ENCODE data around the gene WDR76. TPM values are rescaled to one million over a fixed set of nuclear protein-coding genes. Genes with fewer than 3 reads are reported as not detected.

WDR76 gene
- polyA plus RNA-seq, 1 donor, result 4.9 TPM

DNA sequence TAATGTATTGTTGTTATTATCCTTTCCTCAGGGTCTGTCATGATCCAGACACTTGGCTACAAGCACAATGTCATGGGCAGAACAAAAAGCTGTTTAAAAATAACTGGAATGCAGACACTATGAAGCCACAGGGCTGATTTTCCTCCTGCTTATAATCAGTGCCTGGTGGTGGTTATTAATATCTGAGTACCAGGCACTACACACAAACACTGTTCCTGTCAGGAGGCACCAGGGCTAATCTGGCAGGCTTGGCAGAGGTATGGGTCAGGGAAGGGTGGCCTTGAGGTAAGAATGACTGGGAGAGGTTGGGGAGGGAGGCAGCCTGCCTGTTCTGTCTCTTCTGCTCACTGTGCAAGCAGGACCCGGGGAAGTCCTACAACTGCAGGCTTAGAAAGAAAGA lies 67.2 kb downstream of the WDR76 start:
- Histone ChIP-seq H3K9me3 (ENCODE audit: control insufficient read depth, low read depth, low read length) (no peaks in the 10 kb centered on the region), H3K27ac (ENCODE audit: low read length) (no peak overlapping the region), H3K4me3 (ENCODE audit: low read length) (no peak overlapping the region), H3K4me1 (ENCODE audit: control insufficient read depth, insufficient read depth, low read length) (peaks cover 6% of the 10 kb centered on the region), H3K36me3 (ENCODE audit: control insufficient read depth, insufficient read depth, low read length) (no peaks in the 10 kb centered on the region), H3K27me3 (ENCODE audit: control insufficient read depth, insufficient read depth, low read length) (no peaks in the 10 kb centered on the region)
- WGBS (ENCODE audit: insufficient coverage, low lambda C conversion rate), result no CpG with 5 or more reads among the region's 1 CpG
- no peak for DNase-seq

DNA sequence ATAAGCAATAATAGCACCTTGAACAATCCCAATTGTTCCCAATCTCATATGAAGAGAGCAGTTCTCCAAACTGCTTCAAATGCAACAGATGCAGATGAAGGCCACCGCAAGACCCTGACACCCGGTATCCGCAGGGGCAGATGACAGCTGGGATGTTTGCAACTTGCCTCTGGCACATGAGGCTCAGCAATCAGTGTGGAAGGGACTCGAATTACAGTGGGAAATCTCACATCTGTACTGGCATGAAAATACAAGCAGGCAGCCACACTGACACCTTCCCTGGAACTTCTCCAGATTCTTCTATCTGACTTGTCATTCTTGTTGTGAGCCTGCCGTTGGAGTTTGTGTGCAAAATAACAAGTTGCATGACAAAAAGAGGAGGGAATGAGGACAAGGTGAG lies 68.8 kb downstream of the WDR76 start:
- no CpG with 5 or more reads among the region's 5 CpGs for WGBS (ENCODE audit: insufficient coverage, low lambda C conversion rate)
- H3K9me3 ChIP-seq (ENCODE audit: control insufficient read depth, low read depth, low read length), result no peaks in the 10 kb centered on the region
- no peaks in the 10 kb centered on the region for H3K36me3 ChIP-seq (ENCODE audit: control insufficient read depth, insufficient read depth, low read length)
- no peak overlapping the region for H3K27ac ChIP-seq (ENCODE audit: low read length)
- DNase-seq, result no peak
- H3K27me3 ChIP-seq (ENCODE audit: control insufficient read depth, insufficient read depth, low read length), result no peaks in the 10 kb centered on the region
- H3K4me3 ChIP-seq (ENCODE audit: low read length), result no peak overlapping the region
- no peaks in the 10 kb centered on the region for H3K4me1 ChIP-seq (ENCODE audit: control insufficient read depth, insufficient read depth, low read length)

DNA sequence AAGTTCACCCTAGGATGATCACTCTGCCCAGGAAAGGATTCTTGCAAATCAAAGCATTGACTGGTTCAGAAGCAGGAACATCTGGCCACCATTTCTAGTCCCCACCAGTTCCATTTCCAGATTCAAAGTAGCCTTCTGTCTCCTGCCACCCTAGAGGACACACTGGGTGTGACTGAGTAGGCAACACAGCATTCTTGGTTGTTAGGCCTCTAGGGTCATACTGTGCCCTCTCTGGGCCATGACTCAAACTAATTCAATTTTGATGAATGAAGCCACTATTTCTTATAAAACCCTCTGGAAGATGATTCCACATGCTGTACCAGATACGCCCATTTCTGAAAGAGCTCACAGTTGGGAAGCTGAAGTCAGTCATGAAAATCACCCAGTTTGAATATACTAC lies 69.7 kb downstream of the WDR76 start:
- H3K4me3 ChIP-seq (ENCODE audit: low read length), result no peak overlapping the region
- H3K4me1 ChIP-seq (ENCODE audit: control insufficient read depth, insufficient read depth, low read length), result no peaks in the 10 kb centered on the region
- H3K9me3 ChIP-seq (ENCODE audit: control insufficient read depth, low read depth, low read length), result no peaks in the 10 kb centered on the region
- no CpG with 5 or more reads among the region's 1 CpG for WGBS (ENCODE audit: insufficient coverage, low lambda C conversion rate)
- no peak for DNase-seq
- H3K27me3 ChIP-seq (ENCODE audit: control insufficient read depth, insufficient read depth, low read length), result no peaks in the 10 kb centered on the region
- H3K36me3 ChIP-seq (ENCODE audit: control insufficient read depth, insufficient read depth, low read length), result no peaks in the 10 kb centered on the region
- no peak overlapping the region for H3K27ac ChIP-seq (ENCODE audit: low read length)

DNA sequence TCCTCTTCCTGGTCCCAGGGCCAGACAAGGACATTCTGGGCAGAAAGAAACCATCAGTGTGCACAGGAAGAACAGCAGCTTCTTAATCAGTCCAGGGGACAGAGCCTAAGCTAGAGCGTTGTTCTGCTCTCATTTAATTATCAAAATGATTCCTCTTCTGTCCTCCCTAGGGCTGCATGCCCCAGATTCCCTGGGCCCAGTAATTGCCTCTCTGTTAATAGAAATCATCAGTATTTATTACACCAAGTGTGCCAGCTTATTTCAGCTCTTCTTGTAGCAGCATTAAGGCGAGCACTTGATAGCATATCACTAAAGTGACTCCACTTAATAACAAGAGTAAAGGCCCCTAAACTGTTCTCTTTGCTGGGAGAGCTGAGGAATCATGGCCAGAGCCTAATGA lies 72.1 kb downstream of the WDR76 start:
- DNase-seq, result no peak
- Histone ChIP-seq H3K36me3 (ENCODE audit: control insufficient read depth, insufficient read depth, low read length) (no peaks in the 10 kb centered on the region), H3K4me1 (ENCODE audit: control insufficient read depth, insufficient read depth, low read length) (no peaks in the 10 kb centered on the region), H3K9me3 (ENCODE audit: control insufficient read depth, low read depth, low read length) (no peaks in the 10 kb centered on the region), H3K27me3 (ENCODE audit: control insufficient read depth, insufficient read depth, low read length) (no peaks in the 10 kb centered on the region), H3K27ac (ENCODE audit: low read length) (no peak overlapping the region), H3K4me3 (ENCODE audit: low read length) (no peak overlapping the region)
- WGBS (ENCODE audit: insufficient coverage, low lambda C conversion rate), result 100% methylated on average over 1 of the region's 2 CpGs

DNA sequence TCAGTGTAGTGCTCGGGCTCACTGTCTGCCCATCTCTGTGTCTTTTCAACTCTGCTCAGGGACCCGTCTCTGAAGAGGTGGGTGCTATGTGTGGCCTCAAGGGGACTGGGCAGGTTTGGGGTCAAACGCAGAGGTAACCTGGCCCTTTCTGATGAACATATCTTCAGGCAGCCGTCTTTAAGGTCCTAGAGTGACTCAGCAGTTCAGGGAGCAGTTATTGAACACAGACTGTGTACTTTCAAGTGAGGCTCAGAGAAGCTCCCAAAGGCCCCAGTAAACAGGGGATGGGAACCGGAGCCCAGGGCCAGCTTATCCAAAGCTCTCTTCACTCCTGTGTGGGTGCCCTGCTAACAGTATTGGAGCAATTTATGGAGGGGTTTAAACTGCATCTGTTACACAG lies 73.1 kb downstream of the WDR76 start:
- Histone ChIP-seq H3K9me3 (ENCODE audit: control insufficient read depth, low read depth, low read length) (no peaks in the 10 kb centered on the region), H3K4me3 (ENCODE audit: low read length) (no peak overlapping the region), H3K36me3 (ENCODE audit: control insufficient read depth, insufficient read depth, low read length) (no peaks in the 10 kb centered on the region), H3K27ac (ENCODE audit: low read length) (no peak overlapping the region), H3K4me1 (ENCODE audit: control insufficient read depth, insufficient read depth, low read length) (no peaks in the 10 kb centered on the region), H3K27me3 (ENCODE audit: control insufficient read depth, insufficient read depth, low read length) (no peaks in the 10 kb centered on the region)
- DNase-seq, result no peak
- WGBS (ENCODE audit: insufficient coverage, low lambda C conversion rate), result no CpG with 5 or more reads among the region's 5 CpGs

DNA sequence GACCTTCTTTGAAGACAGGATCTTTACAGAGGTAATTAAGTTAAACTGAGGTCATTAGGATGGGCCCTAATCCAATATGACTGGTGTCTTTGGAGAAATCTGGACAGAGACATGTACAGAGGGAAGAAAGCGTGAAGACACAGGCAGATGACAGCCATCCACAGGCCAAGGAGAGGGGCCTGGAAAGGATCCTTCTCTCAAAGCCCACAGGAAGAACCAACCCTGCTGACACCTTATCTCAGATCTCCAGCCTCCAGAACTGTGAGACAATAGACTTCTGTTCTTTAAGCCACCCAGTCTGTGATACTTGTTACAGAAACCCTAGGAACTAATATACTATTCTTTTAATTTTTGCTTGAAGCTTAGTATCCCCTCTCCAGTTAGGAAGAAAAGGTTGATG lies 74.2 kb downstream of the WDR76 start:
- Histone ChIP-seq H3K36me3 (ENCODE audit: control insufficient read depth, insufficient read depth, low read length) (no peaks in the 10 kb centered on the region), H3K4me3 (ENCODE audit: low read length) (no peak overlapping the region), H3K27me3 (ENCODE audit: control insufficient read depth, insufficient read depth, low read length) (no peaks in the 10 kb centered on the region), H3K4me1 (ENCODE audit: control insufficient read depth, insufficient read depth, low read length) (no peaks in the 10 kb centered on the region), H3K9me3 (ENCODE audit: control insufficient read depth, low read depth, low read length) (no peaks in the 10 kb centered on the region), H3K27ac (ENCODE audit: low read length) (no peak overlapping the region)
- no CpG with 5 or more reads among the region's 1 CpG for WGBS (ENCODE audit: insufficient coverage, low lambda C conversion rate)
- DNase-seq, result no peak

DNA sequence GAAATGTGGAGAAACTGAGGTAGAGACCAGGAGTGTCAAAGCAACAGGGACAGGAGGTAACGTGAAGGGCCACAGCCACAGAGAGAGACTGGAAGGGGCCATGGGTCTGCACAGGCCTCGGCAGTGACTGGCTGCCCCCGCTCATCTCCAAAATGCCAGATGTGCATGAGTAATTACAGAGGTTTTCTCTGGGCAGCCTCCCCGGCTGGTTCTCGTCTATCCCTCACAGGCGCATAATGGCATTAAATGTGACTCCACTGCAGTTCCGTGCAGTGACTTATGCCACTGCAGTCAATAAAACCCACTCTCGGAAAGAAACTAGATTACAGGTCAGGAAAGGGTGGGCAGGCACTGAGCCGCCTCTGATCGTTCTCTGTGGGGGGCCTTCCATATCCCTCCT lies 74.7 kb downstream of the WDR76 start:
- H3K4me1 ChIP-seq (ENCODE audit: control insufficient read depth, insufficient read depth, low read length), result no peaks in the 10 kb centered on the region
- H3K36me3 ChIP-seq (ENCODE audit: control insufficient read depth, insufficient read depth, low read length), result no peaks in the 10 kb centered on the region
- WGBS (ENCODE audit: insufficient coverage, low lambda C conversion rate), result 89% methylated on average over 3 of the region's 10 CpGs
- H3K27me3 ChIP-seq (ENCODE audit: control insufficient read depth, insufficient read depth, low read length), result no peaks in the 10 kb centered on the region
- no peak for DNase-seq
- no peak overlapping the region for H3K4me3 ChIP-seq (ENCODE audit: low read length)
- H3K9me3 ChIP-seq (ENCODE audit: control insufficient read depth, low read depth, low read length), result no peaks in the 10 kb centered on the region
- H3K27ac ChIP-seq (ENCODE audit: low read length), result no peak overlapping the region

DNA sequence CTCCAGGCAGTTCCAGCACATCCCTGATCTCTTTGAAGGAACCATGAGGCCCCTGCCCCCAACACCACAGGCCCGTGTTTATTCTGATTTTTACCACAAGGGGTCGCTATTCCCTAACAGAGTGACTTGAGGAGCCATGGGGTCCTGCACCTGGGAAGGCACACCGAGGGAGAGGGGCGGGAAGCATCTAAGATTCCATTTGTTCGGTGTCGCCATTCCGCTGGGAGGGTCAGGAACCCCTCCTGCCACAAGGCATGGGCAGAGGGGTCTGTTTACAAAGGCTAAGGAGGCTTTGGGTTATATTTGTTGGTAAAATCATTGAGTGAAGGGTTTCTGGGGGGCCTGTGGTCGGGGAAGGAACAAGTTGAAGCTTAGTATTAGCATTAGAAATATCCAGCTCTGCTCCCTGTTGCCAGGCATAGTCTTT lies 77.1 kb downstream of the WDR76 start:
- Histone ChIP-seq H3K27me3 (ENCODE audit: control insufficient read depth, insufficient read depth, low read length) (no peaks in the 10 kb centered on the region), H3K36me3 (ENCODE audit: control insufficient read depth, insufficient read depth, low read length) (no peaks in the 10 kb centered on the region), H3K27ac (ENCODE audit: low read length) (no peak overlapping the region), H3K9me3 (ENCODE audit: control insufficient read depth, low read depth, low read length) (no peaks in the 10 kb centered on the region), H3K4me1 (ENCODE audit: control insufficient read depth, insufficient read depth, low read length) (no peaks in the 10 kb centered on the region), H3K4me3 (ENCODE audit: low read length) (no peak overlapping the region)
- DNase-seq, result peak; percentile 37 to 45
- WGBS (ENCODE audit: insufficient coverage, low lambda C conversion rate), result 0% methylated on average over 1 of the region's 8 CpGs

DNA sequence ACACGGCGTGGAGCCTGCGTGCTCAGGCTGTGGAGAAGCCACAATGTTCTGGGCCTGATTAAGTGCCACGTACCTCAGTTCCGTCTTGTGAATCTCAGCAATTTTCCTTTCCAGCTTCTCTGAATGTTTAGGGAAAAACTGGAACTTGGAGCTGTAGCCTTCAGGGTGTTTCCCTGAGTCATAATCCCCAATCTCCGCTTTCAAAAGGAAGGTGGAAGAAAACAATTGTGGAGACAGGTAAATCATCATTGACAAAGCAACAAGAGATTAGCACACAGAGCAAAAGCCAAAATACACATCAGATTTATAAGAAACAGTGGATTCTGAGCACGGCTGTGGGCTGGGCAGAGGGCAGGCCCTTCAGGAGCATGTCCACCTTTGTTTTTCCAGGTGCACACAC lies 79.0 kb downstream of the WDR76 start:
- Histone ChIP-seq H3K4me1 (ENCODE audit: control insufficient read depth, insufficient read depth, low read length) (no peaks in the 10 kb centered on the region), H3K27me3 (ENCODE audit: control insufficient read depth, insufficient read depth, low read length) (no peaks in the 10 kb centered on the region), H3K36me3 (ENCODE audit: control insufficient read depth, insufficient read depth, low read length) (no peaks in the 10 kb centered on the region), H3K9me3 (ENCODE audit: control insufficient read depth, low read depth, low read length) (no peaks in the 10 kb centered on the region), H3K4me3 (ENCODE audit: low read length) (no peak overlapping the region), H3K27ac (ENCODE audit: low read length) (no peak overlapping the region)
- DNase-seq, result no peak
- 100% methylated on average over 1 of the region's 7 CpGs for WGBS (ENCODE audit: insufficient coverage, low lambda C conversion rate)

DNA sequence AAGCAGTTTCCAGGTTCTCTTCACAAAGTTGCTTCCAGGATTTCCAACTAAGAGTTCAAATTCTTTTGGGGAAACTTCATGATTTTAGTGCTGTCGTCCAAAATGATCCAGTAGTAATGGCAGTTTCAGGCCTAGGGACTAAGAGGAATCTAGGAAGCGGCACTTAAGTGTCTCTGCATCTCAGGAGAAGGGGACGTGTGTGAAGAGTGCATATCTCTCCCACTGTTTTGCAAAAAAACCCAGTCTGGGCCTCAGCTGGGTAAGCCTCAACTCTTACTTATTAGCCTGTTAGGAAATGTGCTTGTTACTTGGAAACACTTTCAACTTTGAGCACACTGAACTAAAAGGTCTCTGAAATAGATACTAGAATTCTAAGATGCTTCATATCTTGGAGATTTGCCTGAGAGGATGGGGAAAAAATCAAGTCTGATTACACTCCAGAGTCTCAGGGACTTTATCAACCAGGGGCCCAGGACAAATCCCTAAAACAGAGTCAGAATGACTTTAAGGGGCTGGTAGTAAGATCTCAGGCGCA lies 81.8 kb downstream of the WDR76 start:
- Histone ChIP-seq H3K27me3 (ENCODE audit: control insufficient read depth, insufficient read depth, low read length) (no peaks in the 10 kb centered on the region), H3K27ac (ENCODE audit: low read length) (no peak overlapping the region), H3K9me3 (ENCODE audit: control insufficient read depth, low read depth, low read length) (no peaks in the 10 kb centered on the region), H3K36me3 (ENCODE audit: control insufficient read depth, insufficient read depth, low read length) (no peaks in the 10 kb centered on the region), H3K4me3 (ENCODE audit: low read length) (no peak overlapping the region), H3K4me1 (ENCODE audit: control insufficient read depth, insufficient read depth, low read length) (no peaks in the 10 kb centered on the region)
- no CpG with 5 or more reads among the region's 4 CpGs for WGBS (ENCODE audit: insufficient coverage, low lambda C conversion rate)
- no peak for DNase-seq

DNA sequence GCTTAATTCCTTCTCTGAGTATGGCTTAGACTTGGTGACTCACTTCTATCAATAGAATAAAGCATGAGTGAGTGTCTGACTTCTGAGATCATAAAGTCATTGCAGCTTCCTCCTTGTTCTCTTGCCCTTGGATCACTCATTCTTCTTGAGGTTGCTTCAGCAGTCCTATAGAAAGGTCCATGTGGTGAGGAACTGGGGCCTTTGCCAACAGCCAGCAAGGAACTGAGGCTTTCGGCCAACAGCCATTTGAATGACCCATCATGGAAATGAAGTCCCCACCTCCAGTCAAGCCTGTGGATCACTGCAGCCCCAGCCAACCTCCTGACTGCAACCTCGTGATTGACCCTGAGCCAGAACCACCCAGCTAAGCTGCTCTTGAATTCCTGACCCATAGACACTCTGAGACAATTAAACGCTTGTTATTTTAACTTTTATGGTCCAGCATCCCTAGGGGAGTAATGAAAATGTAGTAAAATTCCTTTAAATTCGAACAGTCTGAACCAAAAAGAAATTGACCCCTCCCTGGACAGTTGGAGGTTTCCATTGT lies 84.5 kb downstream of the WDR76 start:
- no peak for DNase-seq
- H3K4me1 ChIP-seq (ENCODE audit: control insufficient read depth, insufficient read depth, low read length), result no peaks in the 10 kb centered on the region
- 100% methylated on average over 2 of the region's 4 CpGs for WGBS (ENCODE audit: insufficient coverage, low lambda C conversion rate)

More for the DNA sequence above, 84.5 kb downstream of the WDR76 start:
- H3K36me3 ChIP-seq (ENCODE audit: control insufficient read depth, insufficient read depth, low read length), result no peaks in the 10 kb centered on the region
- no peak overlapping the region for H3K4me3 ChIP-seq (ENCODE audit: low read length)
- H3K27ac ChIP-seq (ENCODE audit: low read length), result no peak overlapping the region
- H3K27me3 ChIP-seq (ENCODE audit: control insufficient read depth, insufficient read depth, low read length), result no peaks in the 10 kb centered on the region
- H3K9me3 ChIP-seq (ENCODE audit: control insufficient read depth, low read depth, low read length), result no peaks in the 10 kb centered on the region
